GM19023 (cell line): ENCODE results near the gene UBE4A.

ENCODE experiments used
- ATAC-seq: cut with Tn5 transposase; IDR thresholded peaks from one replicate; pipeline ENCODE4 v1.9.1; 2021; ENCODE audit warnings: mild to moderate bottlenecking, moderate library complexity; ENCODE audit not compliant: unreplicated experiment

UBE4A gene

DNA sequence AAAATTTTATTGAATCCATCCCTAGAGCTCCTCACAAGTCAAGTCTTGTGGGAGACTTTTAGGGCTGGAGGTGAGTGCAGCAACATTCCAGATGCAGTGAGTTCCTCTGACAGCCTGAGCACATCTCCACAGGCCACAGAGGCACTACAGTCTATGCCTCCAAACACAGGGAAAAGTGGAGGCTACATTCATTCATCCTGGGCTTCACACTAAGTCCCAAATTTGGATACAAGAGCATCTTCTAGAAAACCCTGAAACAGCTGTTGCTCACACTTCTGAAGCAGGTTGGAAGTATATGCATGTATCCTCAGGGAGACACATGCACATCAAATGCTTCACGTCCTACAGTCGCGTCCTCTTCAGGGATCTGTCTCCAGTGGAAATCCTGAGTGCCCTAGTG, 18.1 kb upstream of the UBE4A start:
- no peak for ATAC-seq

GRCh38 chr11:118341815-118342489, 17.4 kb upstream of the UBE4A start:
- ATAC-seq: no peak

- ATAC-seq: no peak
Measured at GRCh38 chr11:118342503-118343161, 16.8 kb upstream of the UBE4A start, which contains the start of gene CD3D. Gene CD3D, minus strand, starts transcription at chr11:118342705. Its CDS starts 98 bp downstream, at chr11:118342607.

DNA sequence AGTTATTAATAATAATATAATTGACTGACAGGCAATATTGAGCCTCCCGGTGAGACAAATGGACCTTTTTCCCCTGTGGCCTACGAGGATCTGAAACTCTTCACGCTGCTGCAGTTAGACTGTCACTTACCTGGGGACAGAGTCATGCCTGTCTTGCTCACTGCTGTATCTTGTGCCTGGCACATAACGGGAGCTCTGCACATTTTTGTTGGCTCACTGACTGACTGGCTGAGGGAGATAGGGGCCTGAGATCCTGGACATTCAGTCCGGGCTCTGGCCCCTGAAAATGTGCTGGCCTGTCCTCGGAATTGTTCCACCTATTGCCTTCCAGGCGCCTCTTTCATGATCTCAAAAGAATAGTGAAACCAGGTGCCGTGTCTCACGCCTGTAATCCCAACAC, 16.2 kb upstream of the UBE4A start:
- no peak for ATAC-seq

DNA sequence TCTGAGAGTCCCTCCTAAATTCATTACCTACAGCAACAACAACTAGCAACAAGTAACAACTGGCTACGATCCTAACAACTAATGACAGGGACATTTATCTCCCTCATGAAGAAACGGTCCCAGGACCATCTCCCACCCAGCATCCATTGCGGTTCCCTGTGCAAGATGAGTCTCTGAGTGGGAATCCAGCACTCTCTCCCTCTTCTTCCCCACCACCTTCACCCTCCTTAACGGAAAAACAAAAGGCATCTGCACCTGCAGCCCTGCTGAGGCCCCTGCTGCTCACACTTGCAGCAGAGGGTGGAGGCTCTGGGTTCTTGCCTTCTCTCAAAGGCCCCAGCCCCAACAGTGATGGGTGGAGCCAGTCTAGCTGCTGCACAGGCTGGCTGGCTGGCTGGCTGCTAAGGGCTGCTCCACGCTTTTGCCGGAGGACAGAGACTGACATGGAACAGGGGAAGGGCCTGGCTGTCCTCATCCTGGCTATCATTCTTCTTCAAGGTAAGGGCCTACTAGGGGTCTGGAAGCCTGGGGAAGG, 15.4 kb upstream of the UBE4A start, which contains the start of gene CD3G:
CD3G (plus strand) TSS at position 364 of the 535 bp plus-strand sequence; CDS start at position 444, 80 bp downstream.
- ATAC-seq: no peak

GRCh38 chr11:118349475-118349874, 9.9 kb upstream of the UBE4A start:
- ATAC-seq: no peak

- no peak for ATAC-seq
Measured at GRCh38 chr11:118353084-118353710, 6.2 kb upstream of the UBE4A start.

- ATAC-seq: no peak
Measured at GRCh38 chr11:118358071-118358470, 1.3 kb upstream of the UBE4A start.

DNA sequence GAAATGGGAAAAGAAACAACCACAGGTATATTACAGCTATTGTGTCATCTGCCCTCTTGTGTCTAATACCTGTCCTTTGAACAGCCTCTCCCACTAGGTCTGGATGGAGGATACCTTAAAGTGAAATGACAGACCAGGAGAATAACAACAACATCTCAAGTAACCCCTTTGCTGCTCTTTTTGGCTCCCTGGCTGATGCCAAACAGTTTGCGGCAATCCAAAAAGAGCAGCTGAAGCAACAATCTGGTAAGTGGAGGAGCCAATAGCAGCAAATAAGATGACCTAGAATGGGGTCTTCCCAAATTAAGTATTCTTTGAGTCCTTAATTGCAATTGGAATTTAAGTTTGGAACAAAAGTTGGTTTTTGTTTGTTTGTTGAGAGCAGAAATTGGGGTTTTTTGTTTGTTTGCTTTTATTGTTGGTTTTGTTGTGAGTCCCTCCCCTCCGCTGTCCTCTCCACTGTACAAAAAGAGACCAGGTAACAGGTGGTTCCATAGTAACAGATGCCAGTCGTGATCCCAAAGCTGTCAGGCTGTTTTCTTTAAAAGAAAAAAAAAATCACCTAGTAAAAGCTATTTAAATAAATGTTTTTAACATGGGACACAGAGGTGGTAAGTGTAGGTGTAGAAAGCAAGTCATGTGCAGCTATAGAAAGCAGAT, 5.7 kb downstream of the UBE4A start:
- ATAC-seq: no peak

DNA sequence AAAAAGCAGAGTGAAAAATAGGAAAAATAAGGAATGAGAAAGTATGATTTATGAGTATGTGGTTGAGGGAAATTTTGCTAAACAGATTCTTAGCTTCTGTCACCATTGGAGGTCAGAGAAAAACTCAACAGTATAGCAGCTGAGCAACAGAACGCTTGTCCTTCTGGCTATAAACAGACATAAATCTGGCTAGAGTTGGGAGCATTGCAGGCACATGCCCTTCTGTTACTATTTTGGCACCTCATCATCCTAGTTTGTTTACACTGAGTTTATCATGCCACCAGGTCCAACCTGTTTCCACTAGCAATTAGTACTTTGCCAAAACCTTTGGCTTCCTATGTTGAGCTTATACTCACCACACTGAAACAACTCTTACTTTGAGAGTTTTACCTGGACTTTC, 6.9 kb downstream of the UBE4A start:
- ATAC-seq: no peak

DNA sequence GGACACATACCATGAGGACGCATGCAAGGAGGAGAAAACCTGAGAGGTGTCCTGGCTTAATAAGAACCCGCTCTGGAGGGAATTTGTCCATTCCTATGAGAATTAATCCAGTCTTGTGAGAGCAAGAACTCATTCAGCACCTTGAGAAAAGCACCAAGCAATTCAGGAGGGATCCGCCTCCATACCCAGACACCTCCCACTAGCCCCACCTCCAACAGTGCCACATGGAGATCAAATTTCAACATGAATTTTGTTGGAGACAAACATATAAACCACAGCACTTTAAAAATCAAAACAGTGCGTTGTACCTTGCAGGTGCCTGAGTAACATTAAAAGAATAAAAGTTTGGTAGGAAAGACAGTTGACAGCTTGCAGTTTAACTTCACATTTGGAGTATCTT, 11.4 kb downstream of the UBE4A start:
- ATAC-seq: no peak

DNA sequence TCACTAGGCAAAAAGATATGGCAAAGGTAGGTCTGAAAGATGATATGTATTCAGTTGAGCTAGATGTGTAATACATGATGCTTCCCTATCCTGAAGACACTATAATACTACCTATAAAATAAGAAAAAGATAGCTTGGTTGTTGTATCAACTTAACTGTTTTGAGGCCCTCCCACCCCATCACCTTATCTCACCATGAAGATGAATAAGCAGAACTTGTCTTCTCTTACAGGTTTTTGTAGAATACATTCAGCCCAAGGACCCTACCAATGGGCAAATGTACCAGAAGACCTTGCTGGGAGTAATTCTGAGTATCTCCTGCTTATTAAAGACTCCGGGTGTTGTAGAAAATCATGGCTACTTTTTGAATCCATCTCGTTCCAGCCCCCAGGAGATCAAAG, 13.9 kb downstream of the UBE4A start:
- no peak for ATAC-seq

GRCh38 chr11:118373871-118374270, 14.5 kb downstream of the UBE4A start:
- ATAC-seq: no peak

DNA sequence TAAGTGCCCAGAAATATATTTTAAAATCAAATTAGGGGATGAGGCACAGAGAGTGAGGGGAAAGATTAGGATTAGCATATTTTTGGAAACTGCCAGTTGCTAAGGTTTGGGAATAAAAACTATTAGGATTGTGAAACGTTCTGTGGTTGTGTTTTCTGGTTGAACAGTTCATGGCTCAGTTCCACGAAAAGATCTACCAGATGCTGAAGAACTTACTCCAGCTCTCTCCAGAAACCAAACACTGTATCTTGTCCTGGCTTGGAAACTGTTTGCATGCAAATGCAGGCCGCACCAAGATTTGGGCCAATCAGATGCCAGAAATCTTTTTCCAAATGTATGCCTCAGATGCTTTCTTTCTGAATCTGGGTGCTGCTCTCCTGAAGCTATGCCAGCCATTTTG, 15.3 kb downstream of the UBE4A start:
- no peak for ATAC-seq

GRCh38 chr11:118375978-118376377, 16.6 kb downstream of the UBE4A start:
- ATAC-seq: no peak

DNA sequence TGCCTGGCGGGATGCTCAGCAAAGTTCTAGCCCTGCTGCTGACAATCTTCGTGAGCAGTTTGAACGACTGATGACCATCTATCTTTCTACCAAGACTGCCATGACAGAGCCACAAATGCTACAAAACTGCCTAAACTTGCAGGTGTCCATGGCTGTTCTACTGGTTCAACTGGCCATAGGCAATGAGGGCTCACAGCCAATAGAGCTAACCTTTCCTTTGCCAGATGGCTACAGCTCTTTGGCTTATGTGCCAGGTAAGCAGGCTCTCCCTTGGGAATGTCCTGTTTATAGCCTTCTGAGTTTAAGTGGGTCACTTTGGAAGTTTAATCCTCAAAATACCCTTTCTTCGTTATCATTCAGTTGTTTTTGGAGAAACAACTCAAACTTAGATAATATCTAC, 20.1 kb downstream of the UBE4A start:
- no peak for ATAC-seq

GRCh38 chr11:118380571-118380970, 21.2 kb downstream of the UBE4A start:
- no peak for ATAC-seq

GRCh38 chr11:118382954-118383353, 23.6 kb downstream of the UBE4A start:
- no peak for ATAC-seq

DNA sequence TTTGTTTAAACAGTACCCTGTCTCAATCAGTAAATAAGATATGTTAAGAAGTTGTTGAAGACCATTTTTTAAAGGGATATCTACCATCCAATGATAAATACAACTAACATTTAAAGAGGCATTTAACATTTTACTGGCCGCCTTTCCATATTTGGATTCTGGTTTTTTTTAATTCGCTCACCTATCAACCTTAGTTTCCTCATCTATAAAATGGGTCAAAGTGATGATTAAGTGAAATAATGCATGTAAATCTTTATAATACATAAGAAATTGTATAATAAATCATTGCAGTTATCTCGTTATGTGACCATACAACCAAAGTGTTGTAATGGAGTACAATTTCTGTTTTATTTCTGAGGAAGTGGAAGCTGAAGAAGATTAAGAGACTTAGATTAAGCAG, 24.3 kb downstream of the UBE4A start:
- ATAC-seq: no peak

DNA sequence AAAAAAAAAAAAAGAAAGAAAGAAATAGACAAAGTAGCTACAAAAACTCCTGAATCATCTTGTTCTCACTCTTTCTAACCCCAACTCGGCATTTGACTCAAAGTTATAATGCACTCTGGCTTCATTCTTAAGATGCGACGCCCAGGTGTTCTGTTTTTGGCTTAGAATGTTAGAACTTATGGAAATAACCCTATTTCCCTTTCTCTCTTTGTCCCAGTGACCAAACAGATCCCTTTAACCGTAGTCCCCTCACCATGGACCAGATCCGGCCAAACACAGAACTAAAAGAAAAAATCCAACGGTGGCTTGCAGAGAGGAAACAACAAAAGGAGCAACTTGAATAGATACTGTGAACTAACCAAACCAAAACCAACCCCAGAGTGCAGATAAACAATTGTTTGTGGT, 36.7 kb downstream of the UBE4A start:
- no peak for ATAC-seq

DNA sequence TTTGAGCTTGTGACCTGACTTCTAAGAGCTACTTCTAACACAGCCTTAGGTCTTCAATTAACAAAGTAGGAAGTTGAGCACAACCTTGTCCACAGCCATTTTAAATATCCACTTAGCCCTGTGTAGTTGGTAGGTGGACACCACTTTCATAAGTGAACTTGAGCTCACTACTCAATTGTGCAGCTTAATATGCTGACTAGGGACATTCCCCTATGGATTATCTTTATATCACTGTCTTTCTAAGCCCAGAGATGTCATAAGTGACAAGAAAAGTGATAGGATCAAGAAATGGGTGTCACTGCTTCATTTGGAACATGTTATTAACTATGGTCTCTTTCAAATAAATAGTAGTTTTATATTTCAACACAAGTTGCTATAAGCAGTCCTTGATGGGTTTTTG, 38.0 kb downstream of the UBE4A start:
- no peak for ATAC-seq
